ENCODE results near the gene GPR132.

DNA sequence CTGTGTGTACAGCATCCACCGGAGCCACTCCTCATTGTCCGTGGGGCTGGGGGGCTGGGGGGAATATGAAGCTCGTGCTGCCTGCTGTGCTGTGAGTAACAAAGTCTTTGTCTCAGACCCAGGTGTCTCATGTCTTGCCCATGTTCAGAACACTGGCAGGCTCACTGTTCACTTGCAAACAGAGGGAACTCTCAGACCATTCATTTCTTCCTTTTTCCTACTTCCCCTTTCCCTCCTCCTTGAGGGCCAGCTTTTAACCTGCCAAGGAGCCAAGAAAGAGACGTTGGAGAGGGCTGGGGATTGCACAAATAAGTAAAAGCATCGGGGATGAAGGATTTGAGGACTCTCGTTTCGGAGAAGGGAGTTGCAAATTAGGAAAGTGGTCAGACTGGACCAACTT is 21.6 kb downstream of the GPR132 start:
- TF ChIP-seq POLR2AphosphoS5 (IDR thresholded peaks at IDR 0.05): no peak
- TF ChIP-seq, protein P1, sequence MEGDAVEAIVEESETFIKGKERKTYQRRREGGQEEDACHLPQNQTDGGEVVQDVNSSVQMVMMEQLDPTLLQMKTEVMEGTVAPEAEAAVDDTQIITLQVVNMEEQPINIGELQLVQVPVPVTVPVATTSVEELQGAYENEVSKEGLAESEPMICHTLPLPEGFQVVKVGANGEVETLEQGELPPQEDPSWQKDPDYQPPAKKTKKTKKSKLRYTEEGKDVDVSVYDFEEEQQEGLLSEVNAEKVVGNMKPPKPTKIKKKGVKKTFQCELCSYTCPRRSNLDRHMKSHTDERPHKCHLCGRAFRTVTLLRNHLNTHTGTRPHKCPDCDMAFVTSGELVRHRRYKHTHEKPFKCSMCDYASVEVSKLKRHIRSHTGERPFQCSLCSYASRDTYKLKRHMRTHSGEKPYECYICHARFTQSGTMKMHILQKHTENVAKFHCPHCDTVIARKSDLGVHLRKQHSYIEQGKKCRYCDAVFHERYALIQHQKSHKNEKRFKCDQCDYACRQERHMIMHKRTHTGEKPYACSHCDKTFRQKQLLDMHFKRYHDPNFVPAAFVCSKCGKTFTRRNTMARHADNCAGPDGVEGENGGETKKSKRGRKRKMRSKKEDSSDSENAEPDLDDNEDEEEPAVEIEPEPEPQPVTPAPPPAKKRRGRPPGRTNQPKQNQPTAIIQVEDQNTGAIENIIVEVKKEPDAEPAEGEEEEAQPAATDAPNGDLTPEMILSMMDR (IDR thresholded peaks at IDR 0.05): no peak
- no peak for TF ChIP-seq POLR2A (IDR thresholded peaks at IDR 0.05)

Data from breast epithelium (tissue), 3 donors.